ENCODE measurements around the gene ABCA3. TPM values are rescaled to one million over a fixed set of nuclear protein-coding genes. Genes with fewer than 3 reads are reported as not detected.

Gene ABCA3
- total and polyA plus RNA-seq, 2 donors (not counting 1 experiment from before 2014, with no cell fraction given), result 3.1 to 5.1 TPM

- intact Hi-C loops (cut with micrococcal nuclease), result no loop called here
- Histone ChIP-seq H3K36me3 (replicated peaks in 1 of 2; ENCODE audit: control extremely low read depth in 1 of 2, control insufficient read depth in 1 of 2, extremely low read depth in 1 of 2, insufficient read depth in 2 of 2, low read length in 1 of 2) (no peaks in the 10 kb centered on the region), H3K27ac (ENCODE audit: low read length in 2 of 2) (no peak overlapping the region), H3K9ac (ENCODE audit: low read length) (no peak overlapping the region), H3K27me3 (replicated peaks in 1 of 4; ENCODE audit: control extremely low read depth in 1 of 4, control insufficient read depth in 3 of 4, insufficient read depth in 4 of 4, low read length in 3 of 4) (peaks cover 0 to 12% (median under 1%) of the 10 kb centered on the region in 4 experiments), H2AFZ (ENCODE audit: insufficient read depth, low read depth, low read length, poor library complexity, severe bottlenecking) (no peak overlapping the region), H3K4me2 (replicated peaks; ENCODE audit: low read depth, low read length, poor library complexity, severe bottlenecking) (no peak overlapping the region), H3K4me3 (ENCODE audit: control extremely low read depth in 1 of 5, extremely low read depth in 1 of 5, insufficient read depth in 1 of 5, low read depth in 2 of 5, low read length in 4 of 5) (no peak overlapping the region), H3K9me3 (ENCODE audit: control extremely low read depth in 1 of 3, control insufficient read depth in 2 of 3, insufficient read depth in 1 of 3, low read length in 2 of 3) (no peaks in the 10 kb centered on the region), H4K20me1 (ENCODE audit: control insufficient read depth, insufficient read depth, low read length, poor library complexity, severe bottlenecking) (no peaks in the 10 kb centered on the region), H3K4me1 (ENCODE audit: control insufficient read depth in 2 of 2, insufficient read depth in 2 of 2, low read length in 2 of 2) (no peaks in the 10 kb centered on the region), H3K79me2 (ENCODE audit: control insufficient read depth, insufficient read depth, low read length) (no peaks in the 10 kb centered on the region)
- Mint-ChIP-seq H3K4me3 (no peak overlapping the region), H3K27me3 (peaks cover 8% of the 10 kb centered on the region), H3K4me1 (no peaks in the 10 kb centered on the region), H3K9me3 (ENCODE audit: insufficient read depth) (no peaks in the 10 kb centered on the region), H3K27ac (no peak overlapping the region)
- ChIA-PET POLR2A (no interaction called here), CTCF (no interaction called here)
- TF ChIP-seq EZH2 (IDR thresholded peaks at IDR 0.05; ENCODE audit: borderline replicate concordance, insufficient read depth, low read depth, low read length, poor library complexity, severe bottlenecking) (no peak), CTCF (IDR thresholded peaks at IDR 0.05) (no peak)
- ATAC-seq (ENCODE audit: low read depth) (no peak), DNase-seq (no peak)
- WGBS (ENCODE audit: insufficient coverage), result 93% methylated on average over 17 of the region's 17 CpGs
These were observed 6.7 kb downstream of the ABCA3 start for GRCh38 chr16:2333772-2334379.

GRCh38 chr16:2333231-2333630, 7.3 kb downstream of the ABCA3 start:
- intact Hi-C loops (cut with micrococcal nuclease), result no loop called here
- H3K27me3 Mint-ChIP-seq, result peaks cover 10% of the 10 kb centered on the region
- no peak overlapping the region for H3K4me3 Mint-ChIP-seq
- no peak for DNase-seq
- H3K27ac Mint-ChIP-seq, result no peak overlapping the region
- 98% methylated on average over 6 of the region's 9 CpGs for WGBS (ENCODE audit: insufficient coverage)
- peaks cover 0 to 7% (median 0%) of the 10 kb centered on the region in 4 experiments for H3K27me3 ChIP-seq (replicated peaks in 1 of 4; ENCODE audit: control extremely low read depth in 1 of 4, control insufficient read depth in 3 of 4, insufficient read depth in 4 of 4, low read length in 3 of 4)
- no peaks in the 10 kb centered on the region for H3K9me3 Mint-ChIP-seq (ENCODE audit: insufficient read depth)
- H3K27ac ChIP-seq (ENCODE audit: low read length in 2 of 2), result no peak overlapping the region
- no peaks in the 10 kb centered on the region for H3K9me3 ChIP-seq (ENCODE audit: control extremely low read depth in 1 of 3, control insufficient read depth in 2 of 3, insufficient read depth in 1 of 3, low read length in 2 of 3)
- H3K79me2 ChIP-seq (ENCODE audit: control insufficient read depth, insufficient read depth, low read length), result no peaks in the 10 kb centered on the region
- no peak overlapping the region for H3K9ac ChIP-seq (ENCODE audit: low read length)
- H3K4me1 ChIP-seq (ENCODE audit: control insufficient read depth in 2 of 2, insufficient read depth in 2 of 2, low read length in 2 of 2), result no peaks in the 10 kb centered on the region
- ATAC-seq (ENCODE audit: low read depth), result no peak
- H2AFZ ChIP-seq (ENCODE audit: insufficient read depth, low read depth, low read length, poor library complexity, severe bottlenecking), result no peak overlapping the region
- H3K4me1 Mint-ChIP-seq, result no peaks in the 10 kb centered on the region
- ChIA-PET CTCF (no interaction called here), POLR2A (no interaction called here)
- no peak overlapping the region for H3K4me3 ChIP-seq (ENCODE audit: control extremely low read depth in 1 of 5, extremely low read depth in 1 of 5, insufficient read depth in 1 of 5, low read depth in 2 of 5, low read length in 4 of 5)
- H3K4me2 ChIP-seq (replicated peaks; ENCODE audit: low read depth, low read length, poor library complexity, severe bottlenecking), result no peak overlapping the region
- no peaks in the 10 kb centered on the region for H3K36me3 ChIP-seq (replicated peaks in 1 of 2; ENCODE audit: control extremely low read depth in 1 of 2, control insufficient read depth in 1 of 2, extremely low read depth in 1 of 2, insufficient read depth in 2 of 2, low read length in 1 of 2)
- H4K20me1 ChIP-seq (ENCODE audit: control insufficient read depth, insufficient read depth, low read length, poor library complexity, severe bottlenecking), result no peaks in the 10 kb centered on the region
- TF ChIP-seq EZH2 (IDR thresholded peaks at IDR 0.05; ENCODE audit: borderline replicate concordance, insufficient read depth, low read depth, low read length, poor library complexity, severe bottlenecking) (no peak), CTCF (IDR thresholded peaks at IDR 0.05) (no peak)

Measured in B cell (primary cell).